Fibroblast of villous mesenchyme (primary cell): ENCODE results near the gene WDFY4. TPM values are rescaled to one million over a fixed set of nuclear protein-coding genes. Genes with fewer than 3 reads are reported as not detected.

Experiments used
- DNase-seq: peaks from one replicate; pipeline ENCODE4 v3.0.0-alpha.2; 2010; ENCODE audit warnings: low read depth
- H3K4me3 ChIP-seq: 2 replicates; pipeline ENCODE4 v1.5.1; 2011; ENCODE audit warnings: low read depth, mild to moderate bottlenecking, low read length
- total RNA-seq: library from RNA; depleted of rRNA; stranded (reverse); fragments of >200 nt; gene quantifications from 2 replicates; pipeline ENCODE4 v1.2.3, GENCODE V29; 2012
- TF ChIP-seq, protein P1 (sequence below): IDR thresholded peaks from 2 replicates; pipeline ENCODE4 v1.5.1; 2012; ENCODE audit warnings: low read depth, mild to moderate bottlenecking, low read length; ENCODE audit not compliant: insufficient read depth

Gene WDFY4
- total RNA-seq, 1 donor: not detected

GRCh38 chr10:48778193-48778857 lies 93.7 kb downstream of the WDFY4 start:
- DNase-seq: no peak
- TF ChIP-seq, protein P1, sequence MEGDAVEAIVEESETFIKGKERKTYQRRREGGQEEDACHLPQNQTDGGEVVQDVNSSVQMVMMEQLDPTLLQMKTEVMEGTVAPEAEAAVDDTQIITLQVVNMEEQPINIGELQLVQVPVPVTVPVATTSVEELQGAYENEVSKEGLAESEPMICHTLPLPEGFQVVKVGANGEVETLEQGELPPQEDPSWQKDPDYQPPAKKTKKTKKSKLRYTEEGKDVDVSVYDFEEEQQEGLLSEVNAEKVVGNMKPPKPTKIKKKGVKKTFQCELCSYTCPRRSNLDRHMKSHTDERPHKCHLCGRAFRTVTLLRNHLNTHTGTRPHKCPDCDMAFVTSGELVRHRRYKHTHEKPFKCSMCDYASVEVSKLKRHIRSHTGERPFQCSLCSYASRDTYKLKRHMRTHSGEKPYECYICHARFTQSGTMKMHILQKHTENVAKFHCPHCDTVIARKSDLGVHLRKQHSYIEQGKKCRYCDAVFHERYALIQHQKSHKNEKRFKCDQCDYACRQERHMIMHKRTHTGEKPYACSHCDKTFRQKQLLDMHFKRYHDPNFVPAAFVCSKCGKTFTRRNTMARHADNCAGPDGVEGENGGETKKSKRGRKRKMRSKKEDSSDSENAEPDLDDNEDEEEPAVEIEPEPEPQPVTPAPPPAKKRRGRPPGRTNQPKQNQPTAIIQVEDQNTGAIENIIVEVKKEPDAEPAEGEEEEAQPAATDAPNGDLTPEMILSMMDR: no peak
- no peak overlapping the region for H3K4me3 ChIP-seq

- no peak overlapping the region for H3K4me3 ChIP-seq
- DNase-seq: no peak
- TF ChIP-seq, protein P1: no peak
These were observed 94.4 kb downstream of the WDFY4 start for GRCh38 chr10:48779077-48779476.

DNA sequence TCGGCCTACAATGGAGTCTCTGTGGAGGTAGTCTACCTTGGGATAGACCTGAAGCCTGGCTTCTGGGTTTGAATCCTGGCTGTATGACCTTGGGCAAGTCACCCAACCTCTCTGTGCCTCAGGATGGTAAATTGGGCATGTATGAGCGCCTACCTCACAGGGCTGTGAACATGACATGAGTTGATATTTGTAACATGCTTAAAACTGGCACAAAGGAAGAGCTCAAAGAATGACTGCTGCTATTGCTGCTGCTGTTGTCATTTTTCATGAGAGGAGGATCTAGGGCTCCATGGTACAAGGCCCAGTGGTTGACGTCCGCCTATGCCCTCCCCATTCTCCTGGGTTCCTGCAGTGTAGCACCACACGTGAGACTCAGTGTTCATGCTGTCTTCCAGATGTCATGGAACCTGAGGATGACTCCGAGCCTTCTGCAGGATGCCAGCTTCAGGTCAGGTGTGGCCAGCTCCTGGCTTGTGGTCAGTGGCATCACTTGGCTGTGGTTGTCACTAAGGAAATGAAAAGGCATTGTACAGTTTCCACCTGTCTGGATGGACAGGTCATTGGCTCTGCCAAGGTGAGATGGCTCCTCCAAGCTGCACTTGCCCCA lies 95.0 kb downstream of the WDFY4 start:
- H3K4me3 ChIP-seq: no peak overlapping the region
- no peak for DNase-seq
- TF ChIP-seq, protein P1: no peak

- no peak overlapping the region for H3K4me3 ChIP-seq
- DNase-seq: no peak
These were observed 95.7 kb downstream of the WDFY4 start for GRCh38 chr10:48780341-48780740.

GRCh38 chr10:48782386-48782785 lies 97.7 kb downstream of the WDFY4 start:
- DNase-seq: no peak
- no peak overlapping the region for H3K4me3 ChIP-seq
- TF ChIP-seq, protein P1: no peak

More at GRCh38 chr10:48780341-48780740, 95.7 kb downstream of the WDFY4 start:
- TF ChIP-seq, protein P1: no peak

DNA sequence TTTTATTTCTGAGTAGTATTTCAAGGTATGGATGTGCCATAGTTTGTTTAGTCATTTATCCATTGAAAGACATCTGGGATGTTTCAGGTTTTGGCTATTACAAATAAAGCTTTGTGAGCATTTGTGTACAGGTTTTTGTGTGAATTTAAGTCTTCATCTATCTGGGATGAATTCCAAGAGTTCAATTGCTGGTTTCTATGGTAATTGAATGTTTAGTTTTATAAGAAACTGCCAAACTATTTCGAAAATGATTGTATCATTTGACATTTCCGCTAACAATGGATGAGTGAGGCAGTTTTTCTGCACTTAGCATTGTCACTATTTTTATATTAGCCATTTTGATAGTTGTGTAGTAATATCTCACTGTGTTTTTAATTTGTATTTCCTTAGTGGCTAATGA lies 99.4 kb downstream of the WDFY4 start:
- no peak overlapping the region for H3K4me3 ChIP-seq
- TF ChIP-seq, protein P1: no peak
- no peak for DNase-seq
